HS-27A (cell line): ENCODE data around the gene STXBP6.
A peak's percentile ranks its signal among the peaks of the same experiment; 100 is the strongest.
"Not testable (repeated sequence)": the region's sequence is repeated elsewhere in the genome, so short reads cannot be mapped to it uniquely, and the experiment has no call there.

ENCODE experiments used
- DNase-seq: peaks from one replicate; pipeline ENCODE4 v3.0.0-alpha.2; 2012; ENCODE audit warnings: low read depth, missing footprints

Gene STXBP6

DNA sequence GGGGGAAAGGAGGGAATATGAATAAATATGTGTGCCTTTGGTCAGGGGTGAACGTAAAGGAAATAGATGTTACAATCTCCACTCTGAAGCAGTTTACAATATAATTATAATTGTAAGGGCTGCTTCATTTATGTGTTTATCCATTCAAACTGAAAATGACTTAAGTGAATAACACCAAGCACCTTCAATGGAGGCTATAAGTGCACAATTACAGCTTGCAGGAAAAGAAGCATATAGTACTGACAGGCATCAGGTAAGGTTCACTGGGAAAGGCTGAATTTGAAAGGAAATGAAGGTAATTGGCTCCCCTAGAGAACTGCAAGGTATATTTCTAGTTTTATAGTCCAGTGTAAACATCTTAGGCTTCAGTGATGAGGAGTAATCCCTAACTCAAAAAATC, 192.7 kb downstream of the STXBP6 start:
- no peak for DNase-seq

DNA sequence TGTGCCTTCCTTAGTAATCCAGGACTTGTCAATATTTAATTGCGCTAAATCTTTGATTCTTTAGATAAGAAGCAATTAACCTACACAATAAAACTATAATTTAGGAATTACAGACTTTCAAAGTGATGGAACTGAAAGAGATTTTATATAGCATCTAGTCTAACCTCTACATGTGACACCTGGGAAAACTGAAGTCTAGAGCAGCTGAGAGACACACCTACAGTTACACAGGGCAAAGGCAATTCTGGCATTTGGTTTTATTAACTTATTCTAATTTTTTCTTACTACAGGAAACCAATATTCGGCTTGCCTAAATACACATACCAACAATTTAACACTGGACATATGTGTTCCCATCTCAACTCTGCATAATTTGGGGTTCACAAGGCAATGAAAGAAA, 196.5 kb downstream of the STXBP6 start:
- no peak for DNase-seq

DNA sequence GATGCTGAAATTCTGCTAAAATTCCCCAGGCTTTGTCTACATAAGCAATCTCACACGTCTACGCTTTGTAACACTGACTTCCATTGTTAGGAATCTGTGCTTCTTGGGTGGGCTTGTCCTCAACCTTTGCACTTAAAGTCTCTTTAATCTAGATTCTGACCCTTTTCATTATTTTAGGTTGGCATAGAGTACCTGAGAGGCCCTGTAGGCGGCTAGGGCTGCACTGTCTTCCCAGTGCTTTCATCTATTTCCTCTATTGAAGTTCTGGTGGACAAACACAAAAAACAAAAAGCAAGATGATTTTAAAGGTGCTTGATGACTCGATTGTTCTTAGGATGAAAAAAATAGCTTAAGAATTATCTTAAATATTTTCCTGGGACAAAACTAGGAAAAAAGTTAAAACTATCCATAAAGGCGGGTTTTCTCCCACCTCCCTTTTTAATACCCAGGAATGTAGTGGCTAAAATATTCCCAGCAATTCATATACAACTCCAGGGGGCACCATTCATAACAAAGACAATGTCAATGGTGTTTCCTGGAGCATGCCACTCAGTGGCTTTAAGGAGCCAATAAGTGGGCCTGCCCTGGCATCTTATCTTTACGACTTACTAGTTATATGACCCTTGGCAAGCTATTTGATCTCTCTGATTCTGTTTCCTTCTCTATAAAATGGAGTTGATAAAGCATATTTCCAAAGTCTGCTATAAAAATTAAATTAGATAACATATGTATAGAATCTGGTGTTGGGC, 197.5 kb downstream of the STXBP6 start:
- DNase-seq = no peak

DNA sequence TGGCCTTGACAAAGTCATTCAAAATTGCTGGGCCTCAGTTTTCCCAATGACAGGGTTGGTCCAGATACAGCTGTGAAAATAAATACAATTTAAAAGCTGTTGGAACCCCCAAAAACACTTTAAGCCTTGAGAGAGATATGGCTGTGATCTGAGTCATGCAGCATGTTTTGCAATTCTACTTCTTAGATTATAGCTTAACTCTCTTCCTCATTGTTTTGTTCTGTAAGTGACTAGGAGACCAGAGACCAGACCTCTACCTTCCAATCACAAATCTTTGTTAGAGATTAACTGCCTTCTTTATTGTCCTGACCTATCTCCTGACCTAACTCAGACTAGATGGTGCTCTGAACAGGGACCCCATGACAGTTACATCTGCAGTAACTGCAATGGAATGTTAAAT, 198.1 kb downstream of the STXBP6 start:
- no peak for DNase-seq

DNA sequence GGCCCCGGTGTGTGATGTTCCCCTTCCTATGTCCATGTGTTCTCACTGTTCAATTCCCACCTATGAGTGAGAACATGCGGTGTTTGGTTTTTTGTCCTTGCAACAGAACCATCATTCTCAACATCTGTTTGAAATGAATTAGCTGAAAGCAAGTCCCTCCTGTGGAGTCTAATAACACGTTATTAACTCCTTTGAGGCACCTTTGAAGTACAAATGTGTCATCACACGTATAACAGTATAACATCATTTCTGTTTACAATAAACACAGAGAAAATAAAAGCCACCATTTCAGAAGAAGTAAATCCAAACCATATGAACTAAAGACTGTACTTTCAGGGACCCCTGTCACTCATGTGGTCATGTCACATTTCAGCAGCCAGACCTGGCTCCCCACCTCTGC, 198.5 kb downstream of the STXBP6 start:
- no peak for DNase-seq

DNA sequence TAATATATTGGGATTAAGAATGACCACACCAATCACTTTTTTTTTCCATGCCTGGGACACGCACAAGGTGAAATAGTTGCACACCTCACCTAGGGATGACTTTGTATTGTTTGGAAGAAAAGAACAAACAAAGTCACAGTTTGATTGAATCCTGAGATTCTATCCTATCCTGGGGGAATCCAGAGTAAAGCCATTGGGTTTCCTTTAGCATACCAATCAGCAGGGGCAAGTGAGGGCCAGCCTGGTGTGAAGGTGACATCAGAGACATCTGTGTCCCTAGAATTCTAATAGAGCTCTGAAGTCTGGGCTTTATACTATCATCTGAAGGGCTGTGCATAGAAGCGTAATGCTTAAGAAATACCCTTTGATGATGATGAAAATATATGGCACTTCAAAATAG, 199.9 kb downstream of the STXBP6 start:
- DNase-seq = no peak

DNA sequence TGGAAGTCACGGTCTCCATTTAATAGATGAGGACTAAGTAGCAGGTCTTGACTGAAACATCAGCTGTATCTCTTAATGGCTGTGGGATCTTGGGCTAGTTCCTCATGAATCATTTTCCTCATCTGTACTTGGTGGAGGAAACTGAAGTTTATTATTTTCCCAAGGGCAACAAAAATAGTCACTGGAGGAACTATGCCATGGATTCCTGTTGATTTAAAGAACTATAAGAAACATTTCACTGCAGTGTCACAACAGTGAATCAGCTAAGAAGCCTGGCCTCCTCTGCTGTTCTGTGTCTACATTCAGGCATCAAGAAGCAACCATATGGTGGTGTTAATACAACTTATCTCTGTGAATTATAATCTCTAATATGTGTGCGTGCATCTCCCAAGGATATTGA, 200.5 kb downstream of the STXBP6 start:
- no peak for DNase-seq

DNA sequence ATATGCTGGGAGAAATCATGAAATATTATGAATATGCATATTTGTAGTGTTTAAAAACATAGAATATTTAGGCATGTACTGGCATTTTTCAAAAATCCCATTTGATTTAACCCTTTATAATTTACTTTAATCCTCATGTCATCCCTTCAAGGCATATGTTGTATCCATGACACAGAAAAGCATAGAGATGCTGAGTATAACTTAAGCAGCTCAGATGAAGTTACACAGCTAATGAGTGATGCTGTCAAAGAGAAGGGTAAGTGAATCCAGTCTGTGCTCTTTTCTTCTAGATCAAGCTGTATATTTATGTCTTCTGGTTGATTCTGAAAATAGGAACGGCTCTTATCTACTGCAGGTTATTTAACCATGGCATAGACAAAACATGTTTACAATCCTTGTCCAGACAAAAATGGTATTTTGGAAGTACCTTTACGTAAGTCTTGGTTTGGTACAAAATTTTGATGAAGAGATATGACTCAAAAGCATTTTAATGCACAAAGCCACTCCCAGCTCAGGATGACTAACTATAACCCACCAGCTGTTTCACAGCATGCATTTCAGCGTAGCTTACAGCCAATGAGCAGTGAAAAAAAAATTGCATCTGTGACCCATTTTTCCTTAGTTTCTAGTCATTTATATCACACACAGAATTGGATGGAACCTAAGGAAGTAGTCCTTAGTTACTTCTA, 201.7 kb downstream of the STXBP6 start:
- DNase-seq = peak; percentile 58

DNA sequence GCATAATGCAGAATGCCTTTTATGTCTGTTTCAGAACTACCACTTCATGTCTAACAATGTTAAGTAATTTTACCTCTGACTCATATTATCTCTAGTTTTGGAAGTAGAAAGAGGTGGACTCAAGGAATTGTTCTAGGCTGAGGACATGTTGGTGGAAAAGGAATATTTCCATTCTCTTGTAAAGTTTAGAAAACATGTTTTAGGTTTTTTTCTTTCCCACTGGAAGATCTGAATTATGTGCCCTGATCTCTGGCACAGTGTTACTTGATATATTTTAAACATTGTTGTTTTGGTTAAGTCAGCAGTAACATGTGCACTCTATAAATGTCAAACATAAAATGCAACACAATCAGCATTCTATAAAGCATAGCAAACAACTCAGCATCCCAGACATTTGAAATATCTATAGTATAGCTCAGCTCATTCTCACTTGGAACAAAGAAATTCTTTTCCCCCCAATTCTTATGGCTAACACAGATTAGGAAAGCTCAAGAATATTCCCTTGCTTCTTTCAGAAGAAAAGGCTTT, 202.3 kb downstream of the STXBP6 start:
- DNase-seq = no peak

DNA sequence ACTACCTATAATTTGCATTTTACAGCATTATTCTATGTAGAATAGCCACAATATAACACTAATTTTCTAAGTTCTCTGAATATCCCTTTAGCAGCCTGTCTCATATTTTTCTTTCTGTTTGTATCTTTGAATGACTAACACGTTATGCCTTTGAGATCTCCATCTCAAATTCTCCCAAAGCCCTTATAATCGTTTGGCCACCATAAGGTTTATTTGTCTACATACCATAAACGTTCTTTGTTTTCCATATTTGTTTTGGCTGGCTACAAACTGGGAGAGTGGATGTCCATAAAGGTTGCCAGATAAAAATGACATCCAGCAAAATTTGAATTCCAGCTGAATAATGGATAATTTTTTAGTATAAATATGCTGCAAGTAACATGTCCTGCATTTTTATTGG, 203.7 kb downstream of the STXBP6 start:
- no peak for DNase-seq

DNA sequence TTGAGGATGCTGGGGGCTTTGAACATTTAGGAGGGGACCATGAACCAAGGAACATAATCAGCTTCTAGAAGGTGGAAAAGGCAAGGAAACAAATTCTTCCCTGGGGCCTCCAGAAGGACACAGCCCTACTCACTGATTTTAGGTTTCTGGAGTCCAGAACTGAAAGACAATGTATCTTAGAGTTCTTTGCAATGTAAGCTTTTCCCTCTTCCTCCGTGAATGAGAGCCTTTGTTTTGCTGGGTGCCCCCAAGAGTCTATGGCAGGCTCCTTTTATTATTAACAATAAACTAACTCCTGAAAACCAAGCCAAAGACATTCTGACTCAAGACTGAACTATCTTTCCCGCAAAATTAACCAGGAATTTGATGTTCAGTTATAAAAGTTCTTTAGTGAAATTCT, 204.1 kb downstream of the STXBP6 start:
- no peak for DNase-seq

DNA sequence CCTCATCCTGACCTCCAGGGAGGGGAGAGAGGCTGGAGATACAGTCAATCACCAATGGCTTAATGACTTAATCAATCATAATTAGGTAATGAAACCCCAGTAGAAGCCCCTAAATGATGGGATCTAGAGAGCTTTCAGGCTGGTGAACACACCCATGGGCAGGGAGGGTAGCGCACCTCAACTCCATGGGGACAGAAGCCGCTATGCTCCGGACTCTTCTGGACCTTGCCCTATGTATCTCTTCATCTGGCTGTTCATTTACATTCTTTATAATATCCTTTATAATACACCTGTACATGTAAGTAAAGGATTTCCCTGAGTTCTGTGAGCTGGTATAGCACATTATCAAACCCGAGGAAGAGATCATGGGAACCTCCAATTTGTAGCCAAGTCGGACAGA, 205.9 kb downstream of the STXBP6 start:
- DNase-seq = no peak

DNA sequence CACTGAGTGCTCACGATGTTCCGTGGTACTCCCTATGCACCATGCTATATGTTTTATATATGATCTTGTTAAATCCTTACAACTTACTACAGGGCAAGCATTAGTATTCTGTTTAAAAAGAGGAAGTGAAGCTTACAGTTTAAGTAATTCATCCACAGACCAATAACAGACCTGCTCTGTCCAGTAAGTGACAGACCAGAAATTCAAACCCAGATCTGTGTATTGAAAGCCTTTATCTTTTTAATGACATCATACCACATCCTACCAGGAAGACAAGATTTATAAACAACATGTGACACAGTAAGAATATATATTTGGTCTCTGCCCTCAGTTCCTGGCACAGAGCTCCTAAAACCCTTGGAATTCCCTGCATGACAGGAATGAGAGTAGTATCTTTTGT, 206.5 kb downstream of the STXBP6 start:
- DNase-seq = no peak

DNA sequence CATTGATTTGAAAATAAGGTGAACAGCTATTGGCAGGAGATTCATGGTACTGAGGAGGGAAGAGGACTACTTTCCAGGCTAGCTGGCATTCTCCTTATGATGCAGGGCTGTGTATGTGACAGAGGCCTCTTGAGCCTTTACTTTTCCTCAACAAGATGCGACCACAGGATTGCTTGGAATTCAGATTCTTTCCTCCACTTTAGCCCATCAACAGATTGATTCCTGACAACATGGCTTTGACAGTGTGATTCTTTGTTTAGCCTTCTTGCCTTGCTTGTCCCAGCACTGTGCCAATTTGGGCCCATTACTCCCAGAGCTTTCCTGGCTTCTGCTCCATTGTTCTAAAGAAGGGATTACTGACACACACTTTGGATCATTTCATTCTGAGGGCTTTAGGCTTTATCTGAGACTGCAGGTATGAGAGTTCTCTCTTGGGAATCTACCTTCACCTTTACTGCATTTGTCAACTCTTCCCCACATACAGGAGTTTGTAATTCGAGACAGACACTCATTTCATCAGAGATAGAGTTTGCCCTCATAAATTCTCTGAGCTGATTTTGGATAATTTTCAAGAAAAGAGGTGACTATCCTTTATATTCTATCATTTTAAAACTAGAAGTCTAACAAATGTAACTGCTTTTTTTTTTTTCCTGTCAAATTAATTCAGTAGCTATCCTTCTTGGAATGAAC, 209.6 kb downstream of the STXBP6 start:
- DNase-seq = peak; percentile 56

DNA sequence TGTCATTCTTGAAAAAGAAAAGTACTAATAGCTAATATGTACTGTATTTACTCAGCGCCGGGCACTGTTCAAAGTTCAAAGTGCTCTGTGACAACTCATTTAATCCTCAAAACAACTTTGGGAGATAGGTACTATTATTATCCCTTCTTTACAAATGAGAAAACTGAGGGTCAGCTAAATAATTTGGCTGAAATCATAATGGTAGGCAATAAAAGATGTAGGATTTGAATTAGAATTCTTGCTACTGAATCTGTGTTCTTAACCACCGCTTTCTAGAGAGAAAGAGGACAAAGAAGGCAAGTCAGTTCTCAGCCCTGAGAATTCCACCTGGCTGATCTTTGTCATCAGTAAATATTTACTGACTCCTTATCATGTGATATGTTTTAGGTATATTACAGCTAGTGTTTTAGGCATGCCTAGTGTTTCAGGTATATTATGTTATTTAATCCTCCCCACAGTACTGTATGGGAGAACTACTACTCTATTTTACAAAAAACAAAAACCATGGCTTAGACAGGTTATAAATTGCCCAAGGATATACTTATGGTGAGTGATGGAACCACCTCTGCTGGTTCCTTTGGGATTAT, 210.2 kb downstream of the STXBP6 start:
- DNase-seq = no peak

DNA sequence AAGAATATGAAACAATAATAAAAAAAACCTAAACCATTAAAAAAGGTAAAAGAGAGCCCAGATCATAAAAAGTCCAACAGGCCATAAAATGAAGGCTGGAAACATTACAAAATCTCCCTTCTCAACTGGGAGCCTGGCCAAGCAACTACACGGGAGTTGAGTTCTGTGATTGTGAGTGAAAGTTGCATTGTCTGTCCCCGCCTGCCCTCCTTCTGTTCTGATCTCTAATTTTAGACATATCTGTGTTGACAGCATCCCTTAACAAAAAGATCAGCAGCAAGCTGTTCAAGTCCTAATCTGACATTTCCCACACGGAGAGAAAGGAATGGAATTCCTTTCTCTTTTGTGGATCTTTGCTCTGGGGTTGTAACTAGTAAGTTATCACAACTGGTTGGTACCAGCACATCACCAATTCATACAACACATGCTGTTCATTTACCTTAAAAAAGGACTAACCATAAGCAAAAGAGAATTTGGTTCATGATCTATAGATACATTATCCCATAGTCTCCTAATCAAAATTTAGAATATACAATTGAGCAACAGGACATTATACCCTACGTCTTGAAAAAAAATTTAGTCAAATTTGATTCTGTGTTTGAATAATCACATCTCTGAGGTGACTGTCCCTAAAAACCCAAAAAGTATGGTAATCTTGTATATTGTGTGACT, 210.9 kb downstream of the STXBP6 start:
- DNase-seq = no peak

DNA sequence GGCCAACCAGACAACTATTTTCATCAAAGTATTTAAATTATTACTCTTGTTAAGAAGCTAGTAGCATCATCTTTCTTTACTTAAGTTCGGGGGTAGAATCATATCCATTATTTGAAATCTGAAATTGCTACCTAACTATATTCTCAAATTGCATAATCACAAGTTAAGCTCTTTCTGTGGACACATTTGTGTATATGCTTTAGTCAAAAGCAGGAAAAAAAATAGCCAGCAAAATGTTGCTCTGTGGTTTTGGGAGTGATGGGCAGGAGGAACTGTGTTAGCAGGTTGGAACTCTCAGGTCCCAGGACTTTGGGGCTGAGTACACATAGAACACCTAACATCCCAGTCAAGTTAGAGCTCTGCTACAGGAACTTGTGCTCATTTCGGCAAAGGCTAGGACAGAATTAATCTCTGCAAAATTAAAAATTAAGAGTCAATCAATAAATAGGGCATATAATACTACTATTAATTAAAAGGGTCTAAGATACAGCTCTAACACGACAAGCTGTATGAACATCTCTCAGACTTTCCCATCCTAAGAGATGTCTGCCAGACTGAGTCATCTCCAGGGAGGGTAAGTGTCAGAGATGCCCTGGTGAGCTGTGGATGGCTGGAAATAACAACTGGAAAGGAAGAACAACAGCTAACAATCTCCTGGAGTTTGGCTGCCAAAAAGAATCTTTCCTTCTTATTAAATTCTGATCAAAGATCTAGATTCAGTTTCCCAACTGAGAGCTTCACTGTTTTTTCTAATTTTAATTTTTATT, 212.5 kb downstream of the STXBP6 start:
- no peak for DNase-seq

DNA sequence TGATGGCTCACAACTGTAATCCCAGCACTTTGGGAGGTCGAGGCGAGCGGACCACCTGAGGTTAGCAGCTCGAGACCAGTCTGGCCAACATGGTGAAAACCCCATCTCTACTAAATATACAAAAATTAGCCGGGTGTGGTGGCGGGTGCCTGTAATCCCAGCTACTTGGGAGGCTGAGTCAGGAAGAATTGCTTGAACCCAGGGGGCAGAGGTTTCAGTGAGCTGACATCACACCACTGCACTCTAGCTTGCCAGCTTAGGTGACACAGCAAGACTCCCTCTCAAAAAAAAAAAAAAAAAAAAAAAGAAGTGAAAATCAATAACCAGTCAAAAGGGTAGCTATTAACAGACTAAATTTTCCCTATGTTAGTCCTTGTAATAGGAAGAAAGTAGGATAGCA, 213.6 kb downstream of the STXBP6 start:
- not testable (repeated sequence) for DNase-seq

DNA sequence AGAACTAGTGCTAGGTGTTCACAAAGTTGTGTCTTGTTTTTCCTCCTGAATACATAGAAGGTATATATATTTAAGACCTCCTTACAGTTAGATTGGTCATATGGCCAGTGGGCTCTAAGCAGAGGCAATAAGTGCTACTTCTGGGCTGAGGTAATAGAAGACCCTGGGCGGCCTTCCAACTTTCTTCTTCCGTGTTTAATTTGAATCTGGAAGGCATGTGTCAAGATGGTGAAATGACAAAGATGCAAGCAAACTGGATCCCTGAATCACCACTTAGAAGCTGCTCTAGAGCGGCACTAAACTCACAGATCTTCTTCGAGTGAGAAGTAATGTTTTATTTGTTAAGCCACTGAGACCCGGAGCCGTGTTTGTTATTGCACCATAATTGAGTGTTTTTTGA, 215.0 kb downstream of the STXBP6 start:
- no peak for DNase-seq

DNA sequence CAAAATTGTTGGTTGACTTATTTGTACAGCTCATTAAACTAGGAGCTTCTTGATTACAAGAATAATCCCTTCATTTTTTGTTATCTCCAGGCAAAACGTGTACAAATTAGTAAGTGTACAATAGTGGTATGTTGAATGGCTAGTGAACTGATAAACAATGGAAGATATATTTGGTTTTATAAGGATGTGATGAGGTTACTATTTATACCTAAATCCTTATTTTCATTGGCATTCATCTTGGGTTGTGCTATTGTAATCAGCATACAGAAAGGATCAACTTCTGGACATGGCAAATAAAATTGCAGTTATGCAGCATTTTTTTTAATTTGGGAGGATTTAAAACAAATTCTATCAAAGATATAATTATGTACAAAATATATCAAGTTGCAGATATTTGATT, 216.6 kb downstream of the STXBP6 start:
- DNase-seq = no peak

DNA sequence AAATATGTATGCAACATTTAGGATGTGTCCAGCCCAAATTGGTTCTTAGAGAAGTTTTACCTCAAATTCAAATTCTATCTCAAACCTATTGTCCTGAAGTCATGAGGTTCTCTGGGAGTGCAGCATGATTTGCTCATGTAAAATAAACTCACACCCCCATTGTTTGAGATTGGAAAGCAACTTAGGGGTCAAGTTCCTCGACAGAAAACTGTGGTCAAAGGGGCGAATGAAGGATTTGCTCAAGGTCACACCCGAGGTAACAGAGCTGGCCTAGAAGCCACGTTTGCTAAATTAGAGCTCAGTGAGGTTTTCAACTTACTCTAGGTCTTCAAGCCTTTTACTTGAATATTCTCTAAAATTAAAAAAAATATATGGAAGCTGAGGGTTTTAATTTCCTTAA, 218.3 kb downstream of the STXBP6 start:
- no peak for DNase-seq
